HG02588 (cell line): ENCODE measurements around the gene MPP2.
"Not testable (repeated sequence)": the region's sequence is repeated elsewhere in the genome, so short reads cannot be mapped to it uniquely, and the experiment has no call there.

Source experiments
- ATAC-seq: cut with Tn5 transposase; IDR thresholded peaks from one replicate; pipeline ENCODE4 v1.9.1; 2021; ENCODE audit warnings: mild to moderate bottlenecking, moderate library complexity; ENCODE audit not compliant: unreplicated experiment

The MPP2 gene, protein sequence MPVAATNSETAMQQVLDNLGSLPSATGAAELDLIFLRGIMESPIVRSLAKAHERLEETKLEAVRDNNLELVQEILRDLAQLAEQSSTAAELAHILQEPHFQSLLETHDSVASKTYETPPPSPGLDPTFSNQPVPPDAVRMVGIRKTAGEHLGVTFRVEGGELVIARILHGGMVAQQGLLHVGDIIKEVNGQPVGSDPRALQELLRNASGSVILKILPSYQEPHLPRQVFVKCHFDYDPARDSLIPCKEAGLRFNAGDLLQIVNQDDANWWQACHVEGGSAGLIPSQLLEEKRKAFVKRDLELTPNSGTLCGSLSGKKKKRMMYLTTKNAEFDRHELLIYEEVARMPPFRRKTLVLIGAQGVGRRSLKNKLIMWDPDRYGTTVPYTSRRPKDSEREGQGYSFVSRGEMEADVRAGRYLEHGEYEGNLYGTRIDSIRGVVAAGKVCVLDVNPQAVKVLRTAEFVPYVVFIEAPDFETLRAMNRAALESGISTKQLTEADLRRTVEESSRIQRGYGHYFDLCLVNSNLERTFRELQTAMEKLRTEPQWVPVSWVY

DNA sequence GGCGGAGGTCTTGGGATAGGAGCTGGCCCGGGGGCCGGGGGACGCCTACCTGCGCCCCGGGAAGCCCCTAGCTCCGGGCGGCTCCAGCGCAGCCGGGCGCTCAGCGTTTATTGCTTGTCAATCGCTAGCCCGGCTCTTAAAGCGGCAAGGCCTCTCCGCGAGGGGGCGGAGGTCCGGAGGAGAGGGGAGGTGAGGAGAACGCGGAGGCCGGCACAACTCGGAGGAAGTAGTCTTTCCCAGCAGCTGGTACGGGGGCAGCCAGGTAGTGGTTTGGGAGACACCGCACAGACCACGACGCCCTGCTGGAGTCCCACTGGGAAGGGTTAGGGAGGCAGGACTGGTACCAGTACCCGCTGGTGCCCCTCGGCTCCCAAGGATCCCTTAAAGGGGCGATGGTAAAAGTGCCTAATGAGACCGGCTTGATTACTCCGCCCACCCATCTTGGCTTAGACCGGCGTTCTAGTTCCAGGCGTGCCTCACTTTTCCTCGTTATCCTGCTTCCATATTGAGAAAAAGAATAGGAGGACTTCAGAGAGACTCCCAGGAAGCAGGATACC is at the start of gene MPP2:
Gene MPP2, minus strand, starts transcription at position 112 of the 557 bp plus-strand sequence. CDS start 3,076 bp downstream, outside the sequence.
- ATAC-seq = no peak

DNA sequence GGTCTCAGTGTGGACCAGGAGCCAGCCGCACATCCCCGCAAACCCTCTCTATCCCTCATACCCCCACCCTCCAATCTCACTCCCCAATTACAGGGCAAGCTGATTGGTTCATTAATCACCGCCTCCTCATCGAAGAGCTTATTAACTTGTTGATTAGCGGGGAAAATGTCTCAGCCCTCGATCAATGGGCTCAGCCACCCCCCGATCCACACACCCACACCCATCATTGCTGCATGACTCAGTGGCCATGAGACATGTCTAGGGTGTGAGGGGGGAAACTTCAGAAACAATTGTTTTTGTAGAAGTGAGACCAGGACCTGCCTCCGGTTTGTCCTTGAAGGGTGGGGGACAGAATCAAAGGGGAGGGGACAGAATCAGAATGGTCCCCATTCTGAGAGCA is 48.9 kb upstream of the MPP2 start:
- ATAC-seq = no peak

GRCh38 chr17:43953746-43954145 is 46.4 kb upstream of the MPP2 start, which contains the start of gene PYY:
TSS of gene PYY (minus strand) at chr17:43953940. CDS start at chr17:43953483, 457 bp downstream.
- ATAC-seq = no peak

GRCh38 chr17:43952724-43953666 is 45.7 kb upstream of the MPP2 start:
- no peak for ATAC-seq

DNA sequence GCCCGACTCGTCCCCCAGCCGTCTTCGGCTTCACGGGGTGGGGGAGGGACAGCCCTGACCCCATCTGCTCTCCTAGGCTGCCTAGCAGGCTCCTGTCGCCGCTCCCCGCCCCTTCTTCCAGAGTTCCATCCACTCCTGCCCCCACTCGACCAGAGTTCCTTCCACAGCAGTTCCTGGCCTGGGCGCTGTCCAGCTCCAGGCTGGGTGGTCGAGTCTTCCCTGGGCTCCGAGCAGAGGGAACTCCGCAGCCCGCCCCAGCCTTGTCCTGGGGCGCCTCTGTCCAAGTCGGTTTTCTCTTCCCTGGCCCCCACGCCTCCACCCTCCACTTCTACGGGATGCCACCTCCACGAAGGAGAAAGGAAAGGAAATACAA is 45.0 kb upstream of the MPP2 start:
- no peak for ATAC-seq

DNA sequence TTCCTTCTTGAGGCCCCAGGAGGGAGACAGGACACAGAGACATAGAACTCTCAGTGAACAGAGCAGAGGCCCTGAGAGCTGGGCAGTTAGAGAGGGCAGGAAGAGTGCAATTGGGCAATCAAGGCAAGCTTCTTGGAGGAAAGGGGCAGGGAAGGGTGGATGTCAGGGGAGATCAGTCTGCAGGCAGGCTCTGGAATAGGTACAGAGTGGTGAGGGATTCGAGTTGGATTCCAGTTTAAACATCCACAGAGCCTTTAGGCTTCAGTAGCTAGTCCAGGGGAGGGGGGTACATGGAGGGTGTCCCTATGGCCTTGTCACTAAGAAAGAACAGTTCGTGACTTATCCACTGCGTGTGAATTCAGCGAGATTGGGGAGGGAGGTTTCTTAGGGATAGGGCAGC is 44.4 kb upstream of the MPP2 start:
- no peak for ATAC-seq

DNA sequence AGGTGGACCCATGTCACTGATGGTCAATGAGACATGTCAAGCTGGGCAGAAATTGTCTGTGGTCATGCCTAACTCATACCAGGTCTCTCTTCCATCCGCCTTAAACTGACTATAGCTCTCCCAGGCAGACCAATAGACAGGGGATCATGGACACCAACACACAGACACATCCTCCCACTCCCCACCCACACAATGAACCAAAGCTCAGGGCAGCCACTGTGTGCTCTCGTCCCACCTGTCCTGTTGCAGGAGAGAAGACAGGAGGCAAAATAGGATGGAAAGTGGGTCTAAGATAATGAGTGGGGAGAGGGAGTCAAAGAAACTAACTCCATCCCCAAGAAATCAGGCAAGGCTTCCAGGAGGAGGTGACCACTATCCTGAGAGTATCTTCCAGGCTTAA is 43.2 kb upstream of the MPP2 start:
- ATAC-seq = no peak

DNA sequence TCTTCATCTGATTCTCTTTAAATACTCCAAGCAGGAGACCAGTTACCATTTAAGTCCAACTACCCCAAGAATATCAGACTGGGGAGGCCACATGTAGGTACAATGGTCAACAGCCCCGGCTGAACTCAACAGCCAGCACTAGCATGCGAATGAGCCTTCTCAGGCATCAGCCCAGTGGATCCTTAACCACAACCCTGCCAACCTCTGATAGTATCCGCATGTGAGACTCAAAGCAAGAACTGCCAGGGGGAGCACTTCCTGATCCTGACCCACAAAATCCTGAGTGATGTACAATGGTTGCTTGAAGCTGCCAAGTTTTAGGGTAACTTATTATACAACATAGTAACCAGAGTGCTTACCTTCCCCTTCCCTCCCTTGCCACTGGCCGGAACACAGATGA is 42.4 kb upstream of the MPP2 start:
- ATAC-seq = no peak

DNA sequence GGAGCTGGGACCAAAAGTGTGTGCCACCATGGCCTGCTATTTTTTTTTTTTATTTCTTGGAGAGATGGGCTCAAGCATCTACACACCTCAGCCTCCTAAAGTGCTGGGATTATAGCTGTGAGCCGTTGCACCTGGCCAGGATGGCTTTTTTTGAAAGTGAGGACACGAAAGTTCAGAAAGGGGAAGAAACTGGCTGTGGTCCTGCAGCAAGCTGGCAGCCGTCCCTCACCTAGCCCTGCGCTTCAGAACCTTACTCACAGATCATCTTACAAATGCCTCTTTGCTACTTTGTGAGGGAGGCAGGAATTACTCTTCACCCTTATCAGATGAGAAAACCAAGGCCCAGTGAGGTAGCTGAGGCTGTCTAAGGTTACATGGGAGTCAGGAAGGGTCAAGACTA is 39.4 kb upstream of the MPP2 start:
- no peak for ATAC-seq

DNA sequence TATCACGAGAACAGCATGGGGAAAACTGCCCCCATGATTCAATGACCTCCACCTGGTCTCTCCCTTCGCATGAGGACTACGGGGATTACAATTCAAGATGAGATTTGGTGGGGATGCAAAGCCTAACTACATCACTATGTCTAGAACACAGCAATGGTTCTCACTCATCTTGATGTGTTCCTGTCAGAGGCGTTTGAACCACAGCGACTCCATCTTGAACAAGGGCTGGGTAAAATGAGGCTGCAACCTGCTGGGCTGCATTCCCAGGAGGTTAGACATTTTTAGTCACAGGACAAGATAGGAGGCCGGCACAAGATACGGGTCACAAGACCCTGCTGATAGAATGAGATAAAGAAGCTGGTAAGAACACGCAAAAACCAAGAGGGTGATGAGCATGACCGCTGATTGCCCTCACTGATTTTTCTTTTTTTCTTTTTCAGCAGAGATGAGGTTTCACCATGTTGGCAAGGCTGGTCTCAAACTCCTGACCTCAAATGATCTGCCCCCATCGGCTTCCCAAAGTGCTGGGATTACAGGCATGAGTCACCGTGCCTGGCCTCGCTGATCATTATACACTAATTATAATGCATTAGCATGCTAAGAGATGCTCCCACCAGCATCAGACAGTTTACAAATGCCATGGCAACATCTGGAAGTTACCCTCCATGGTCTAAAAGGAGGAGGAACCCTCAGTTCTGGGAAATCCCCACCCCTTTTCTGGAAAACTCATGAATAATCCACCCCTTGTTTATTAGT is 37.9 kb upstream of the MPP2 start:
- no peak for ATAC-seq

- ATAC-seq = no peak
These were observed 34.8 kb upstream of the MPP2 start, which contains the start of gene PPY for GRCh38 chr17:43942051-43942685. TSS of gene PPY (minus strand) at chr17:43942476. CDS start at chr17:43941654, 822 bp downstream.

DNA sequence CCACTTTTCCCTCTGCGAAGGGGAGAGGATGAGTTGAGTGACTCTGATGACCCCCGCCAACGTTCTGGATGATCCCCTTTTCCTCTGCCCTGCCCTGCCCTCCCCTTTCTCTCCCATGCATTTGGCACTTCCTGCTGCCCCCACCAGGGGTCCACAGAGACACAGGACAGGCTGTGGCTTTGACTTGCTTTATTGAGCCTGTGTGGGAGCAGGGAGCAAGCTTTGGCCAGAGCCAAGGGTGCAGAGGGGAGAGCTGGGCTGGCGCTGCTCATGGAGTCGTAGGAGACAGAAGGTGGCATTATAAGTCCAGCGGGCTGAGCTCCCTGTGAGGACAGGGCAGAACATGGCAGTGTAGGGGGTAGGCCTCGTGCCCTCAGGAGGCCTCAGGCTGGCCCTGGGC is 33.3 kb upstream of the MPP2 start:
- ATAC-seq = no peak

GRCh38 chr17:43939886-43940285 is 32.5 kb upstream of the MPP2 start:
- ATAC-seq = no peak

- not testable (repeated sequence) for ATAC-seq
These were observed 32.1 kb upstream of the MPP2 start for GRCh38 chr17:43939452-43939851.

DNA sequence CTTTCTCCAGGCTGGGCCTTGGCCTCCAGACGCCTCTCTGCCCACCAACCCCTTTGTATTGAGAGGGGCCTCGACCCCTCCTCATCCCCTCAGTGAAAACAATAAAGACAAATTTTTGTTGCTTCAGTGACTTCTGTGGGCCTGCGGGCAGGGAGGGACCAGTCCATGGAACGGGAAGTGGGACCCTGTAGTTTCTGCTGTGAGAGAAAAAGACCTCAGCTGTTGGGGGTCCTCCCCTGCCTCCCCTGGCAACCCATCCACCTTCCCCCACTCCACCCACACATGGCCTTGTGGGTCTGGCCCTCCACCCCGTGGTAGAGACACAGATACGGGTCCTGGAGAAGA is 31.5 kb upstream of the MPP2 start:
- no peak for ATAC-seq

- ATAC-seq = no peak
These were observed 29.1 kb upstream of the MPP2 start for GRCh38 chr17:43936434-43936833.

GRCh38 chr17:43935926-43936261 is 28.6 kb upstream of the MPP2 start:
- ATAC-seq = no peak

- ATAC-seq = no peak
These were observed 28.0 kb upstream of the MPP2 start for GRCh38 chr17:43935204-43935925.

DNA sequence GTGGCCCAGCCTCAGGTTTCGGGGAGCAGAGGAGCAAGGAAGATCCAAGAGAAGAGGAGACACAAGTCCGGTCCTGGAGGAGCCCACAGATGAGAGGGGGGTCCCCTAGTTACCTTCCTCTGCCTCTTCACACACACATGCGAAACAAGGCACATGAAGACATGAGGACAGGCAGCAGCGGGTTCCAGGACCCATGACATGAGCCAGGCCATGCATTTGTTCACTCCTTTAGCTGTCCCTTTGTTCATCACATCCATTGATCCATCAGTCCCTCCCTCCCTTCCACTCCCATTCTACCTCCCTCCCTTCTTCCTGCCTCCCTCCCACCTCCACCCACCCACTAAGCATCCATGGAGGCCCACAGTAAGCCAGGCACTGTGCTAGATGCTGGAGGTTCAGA is 25.6 kb upstream of the MPP2 start:
- no peak for ATAC-seq
